GM19395 (cell line): Measurements from ENCODE around the gene BMP7.

ENCODE experiments used
- ATAC-seq: cut with Tn5 transposase; IDR thresholded peaks from one replicate; pipeline ENCODE4 v1.9.1; 2021; ENCODE audit warnings: mild to moderate bottlenecking, moderate library complexity; ENCODE audit not compliant: unreplicated experiment

BMP7 gene

GRCh38 chr20:57213291-57213690 lies 53.1 kb downstream of the BMP7 start:
- no peak for ATAC-seq

GRCh38 chr20:57212534-57213276 lies 53.7 kb downstream of the BMP7 start:
- ATAC-seq, result no peak

GRCh38 chr20:57211908-57212533 lies 54.4 kb downstream of the BMP7 start:
- no peak for ATAC-seq

GRCh38 chr20:57211406-57211805 lies 55.0 kb downstream of the BMP7 start:
- no peak for ATAC-seq

GRCh38 chr20:57210911-57211280 lies 55.5 kb downstream of the BMP7 start:
- ATAC-seq, result no peak

- ATAC-seq, result no peak
Measured at GRCh38 chr20:57210054-57210910, 56.2 kb downstream of the BMP7 start.

- ATAC-seq, result no peak
Measured at GRCh38 chr20:57209413-57209812, 57.0 kb downstream of the BMP7 start.

GRCh38 chr20:57208198-57208597 lies 58.2 kb downstream of the BMP7 start:
- no peak for ATAC-seq

- no peak for ATAC-seq
Measured at GRCh38 chr20:57207251-57207650, 59.2 kb downstream of the BMP7 start.

GRCh38 chr20:57205606-57206219 lies 60.7 kb downstream of the BMP7 start:
- ATAC-seq, result no peak

- no peak for ATAC-seq
Measured at GRCh38 chr20:57203986-57204385, 62.5 kb downstream of the BMP7 start.

GRCh38 chr20:57203204-57203603 lies 63.2 kb downstream of the BMP7 start:
- no peak for ATAC-seq

GRCh38 chr20:57202309-57202708 lies 64.1 kb downstream of the BMP7 start:
- no peak for ATAC-seq

GRCh38 chr20:57200882-57201695 lies 65.4 kb downstream of the BMP7 start:
- ATAC-seq, result no peak

- no peak for ATAC-seq
Measured at GRCh38 chr20:57199656-57200405, 66.6 kb downstream of the BMP7 start.

GRCh38 chr20:57198132-57199072 lies 68.0 kb downstream of the BMP7 start:
- ATAC-seq, result no peak

GRCh38 chr20:57197352-57198131 lies 68.9 kb downstream of the BMP7 start:
- ATAC-seq, result no peak
